Stimulated activated CD4-positive, alpha-beta T cell treated with anti-CD3 and anti-CD28 coated beads, Interleukin-15, amount 100 ng/mL, for 24 hours (primary cell): ENCODE data around the gene RUNX1.
A peak's percentile ranks its signal among the peaks of the same experiment; 100 is the strongest.

Experiments used
- DNase-seq: peaks from one replicate; pipeline ENCODE4 v3.0.0-alpha.2; 2020

Gene RUNX1

DNA sequence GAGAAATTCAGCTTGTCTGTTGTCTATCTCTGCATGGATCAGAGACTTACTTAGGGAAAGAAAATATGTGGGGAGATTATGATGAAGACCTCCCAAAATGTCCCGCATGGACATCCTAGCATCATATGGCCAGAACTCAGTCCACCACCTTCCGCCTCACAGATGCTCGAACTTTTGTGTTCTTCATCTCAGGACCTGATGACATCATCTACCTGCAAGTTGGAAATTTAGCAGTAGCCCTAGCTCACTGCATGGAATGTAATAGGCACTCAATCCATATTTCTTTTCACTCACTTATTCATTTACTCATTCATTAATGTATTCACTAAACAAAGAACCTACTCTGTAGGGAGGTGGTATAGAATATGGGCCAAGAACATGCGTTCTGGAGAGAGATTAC lies 283.5 kb downstream of the RUNX1 start:
- no peak for DNase-seq

DNA sequence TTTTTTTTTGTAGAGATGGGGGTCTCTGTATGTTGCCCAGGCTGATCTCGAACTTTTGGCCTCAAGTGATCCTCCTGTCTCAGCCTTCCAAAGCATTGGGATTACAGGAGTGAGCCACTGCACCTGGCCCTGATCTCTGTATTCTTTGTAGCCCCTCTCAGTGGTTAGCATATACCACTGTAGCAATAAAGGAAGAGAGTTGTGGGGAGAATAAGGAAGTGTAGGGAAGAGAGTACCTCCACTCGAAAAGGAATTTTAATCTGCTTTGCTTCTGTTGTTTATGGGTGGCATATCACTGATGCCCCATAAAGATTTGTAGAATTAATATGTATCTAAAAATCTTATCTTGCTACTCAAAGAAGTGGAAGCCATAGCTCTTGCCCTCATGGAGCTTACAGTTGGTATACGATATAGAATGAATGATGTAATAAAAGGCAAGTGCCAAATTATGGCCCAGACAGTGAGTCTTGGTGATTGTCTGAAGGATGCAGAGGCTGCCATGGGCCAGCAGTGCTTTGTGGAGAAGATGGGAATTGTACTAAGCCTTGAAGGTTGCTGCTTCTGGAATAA lies 284.3 kb downstream of the RUNX1 start:
- DNase-seq, result no peak

DNA sequence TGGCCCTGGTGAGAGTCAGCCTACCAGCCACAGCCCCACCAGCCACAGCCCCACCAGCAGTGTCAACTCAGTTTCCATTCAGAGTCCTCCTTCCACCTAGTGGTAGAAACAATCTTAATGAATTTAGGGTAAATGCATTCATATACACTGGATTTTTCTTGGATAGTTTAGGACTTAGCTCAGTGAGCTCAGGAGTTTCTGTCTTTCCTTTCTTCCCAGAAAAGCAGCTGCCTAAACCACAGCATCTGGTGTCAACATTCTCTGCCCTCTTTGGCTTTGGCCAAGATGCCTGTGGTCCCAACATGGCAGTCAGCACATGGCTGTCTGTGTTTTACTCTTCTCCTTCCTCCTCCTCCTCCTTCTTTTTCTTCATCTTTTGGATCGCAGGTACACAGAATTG lies 286.3 kb downstream of the RUNX1 start:
- no peak for DNase-seq

DNA sequence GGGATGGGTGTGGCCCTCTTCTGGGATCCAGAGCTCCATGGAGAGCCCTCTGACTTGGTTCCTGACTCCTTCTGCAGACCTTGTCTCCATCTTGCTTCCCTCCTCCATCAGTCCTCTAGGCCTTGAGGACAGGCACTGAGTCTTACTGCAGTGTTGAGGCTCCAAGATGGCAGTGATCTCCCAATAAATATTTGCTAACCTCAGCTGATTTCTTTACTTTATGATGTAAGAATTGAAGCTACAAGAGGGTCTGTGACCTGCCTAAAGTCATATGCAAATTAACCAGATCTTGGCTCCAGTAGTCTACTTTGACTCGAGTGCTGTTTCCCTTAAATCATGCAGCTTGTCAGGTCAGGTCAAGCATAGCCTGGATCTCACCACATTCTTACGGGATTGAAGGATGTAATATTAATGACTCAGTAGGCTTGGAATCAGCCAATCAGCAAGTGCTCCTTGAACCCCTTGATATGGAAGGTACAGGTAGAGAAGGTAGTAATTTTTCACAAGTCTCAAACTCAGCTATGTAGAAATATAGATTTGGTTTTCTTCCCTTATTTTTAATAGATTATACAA lies 287.3 kb downstream of the RUNX1 start:
- no peak for DNase-seq

DNA sequence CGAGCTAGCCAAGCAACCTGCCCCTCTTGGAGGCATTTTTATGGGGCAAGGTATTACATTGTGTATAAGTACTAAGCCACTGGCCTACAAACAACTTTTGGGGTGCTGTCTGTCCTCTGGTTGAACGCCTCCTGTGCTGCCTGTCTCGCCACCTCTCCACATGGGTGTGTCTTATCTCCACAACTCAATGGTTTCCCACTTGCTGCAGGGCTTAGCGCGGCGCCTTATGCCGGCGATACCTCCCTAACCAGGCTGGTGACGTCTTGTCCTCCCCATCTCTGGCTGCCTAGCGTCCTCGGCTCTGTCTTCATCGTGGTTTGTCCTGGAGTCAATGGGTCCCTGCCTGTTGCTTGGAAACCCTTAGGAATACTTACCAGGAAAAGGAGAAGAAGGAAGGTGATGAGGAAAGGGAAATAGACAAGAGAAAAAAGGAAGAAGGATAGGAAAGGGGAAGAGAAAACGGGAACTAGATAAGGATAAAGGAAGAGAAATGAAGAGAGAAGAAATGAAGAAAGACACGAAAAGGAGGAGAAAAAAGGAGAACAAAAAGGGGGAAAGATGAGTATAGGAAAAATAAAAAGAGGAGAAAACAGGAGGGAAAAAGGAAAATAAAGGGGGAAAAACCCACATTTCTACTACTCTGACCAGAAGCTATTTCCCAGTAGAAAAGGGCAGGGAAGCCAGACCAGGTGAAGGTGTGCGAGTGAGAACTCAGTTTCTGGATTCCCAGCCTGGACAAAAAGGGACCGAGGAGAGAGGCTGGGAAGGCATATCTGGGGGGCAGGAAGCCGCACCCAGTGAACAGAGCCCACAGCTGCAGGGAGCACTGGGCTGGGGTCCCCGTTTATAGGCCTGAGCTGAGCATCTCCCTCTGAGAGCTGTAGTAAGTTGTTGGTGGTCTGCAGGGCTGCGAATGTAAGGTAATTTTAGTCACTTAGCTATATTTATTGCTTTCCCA lies 294.1 kb downstream of the RUNX1 start:
- no peak for DNase-seq

DNA sequence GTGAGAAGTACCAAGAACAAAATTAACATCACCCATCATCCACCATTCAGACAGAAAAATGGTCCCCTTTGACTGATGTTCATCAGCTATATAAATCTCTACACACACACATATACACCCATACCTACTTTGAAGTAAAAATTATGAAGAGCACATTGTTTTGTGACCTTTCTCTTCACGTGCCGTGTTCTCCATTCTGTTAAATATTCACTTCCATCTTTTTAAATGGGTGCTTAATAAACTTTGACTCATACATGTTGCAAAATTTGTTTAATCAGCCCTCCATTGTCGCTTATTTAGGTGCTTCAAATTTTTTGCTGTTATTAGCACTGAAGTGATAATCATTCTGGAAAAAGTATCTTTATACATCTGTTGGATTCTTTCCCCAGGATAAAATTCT lies 300.2 kb downstream of the RUNX1 start:
- DNase-seq, result no peak

DNA sequence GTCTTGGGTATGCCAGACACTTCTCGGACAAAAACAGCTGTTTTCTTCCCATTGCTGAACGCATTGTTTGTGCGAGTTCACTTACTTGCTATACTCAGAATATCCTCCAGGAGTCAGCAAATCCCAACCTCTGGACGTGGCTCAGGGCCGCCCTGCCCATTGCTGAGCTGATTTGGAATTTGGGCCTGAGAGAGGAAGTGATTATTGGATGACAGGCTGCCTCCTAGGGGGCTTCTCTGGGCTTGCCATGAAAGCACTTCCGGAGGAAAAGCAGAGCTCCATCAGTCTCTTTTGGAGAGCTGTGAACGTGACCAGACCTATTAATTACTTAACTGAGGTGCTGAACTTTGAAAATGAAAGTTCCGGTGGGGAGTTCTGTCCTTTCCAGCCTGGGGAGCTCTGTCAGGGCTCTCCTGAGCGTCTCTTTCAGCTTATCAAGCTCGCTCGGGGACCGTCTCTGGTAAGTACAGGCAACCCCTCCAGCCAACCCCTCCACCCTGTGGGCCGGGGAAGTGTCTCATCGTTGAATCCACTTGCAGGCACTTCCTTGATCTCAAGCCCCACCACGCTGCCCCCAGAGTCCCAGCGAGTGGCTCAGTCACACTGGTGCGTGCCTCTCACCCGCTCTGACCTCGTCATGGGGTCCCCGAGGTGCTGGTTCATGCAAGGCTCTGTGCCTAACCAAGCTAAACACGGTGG lies 303.4 kb downstream of the RUNX1 start:
- DNase-seq, result peak; percentile 67

DNA sequence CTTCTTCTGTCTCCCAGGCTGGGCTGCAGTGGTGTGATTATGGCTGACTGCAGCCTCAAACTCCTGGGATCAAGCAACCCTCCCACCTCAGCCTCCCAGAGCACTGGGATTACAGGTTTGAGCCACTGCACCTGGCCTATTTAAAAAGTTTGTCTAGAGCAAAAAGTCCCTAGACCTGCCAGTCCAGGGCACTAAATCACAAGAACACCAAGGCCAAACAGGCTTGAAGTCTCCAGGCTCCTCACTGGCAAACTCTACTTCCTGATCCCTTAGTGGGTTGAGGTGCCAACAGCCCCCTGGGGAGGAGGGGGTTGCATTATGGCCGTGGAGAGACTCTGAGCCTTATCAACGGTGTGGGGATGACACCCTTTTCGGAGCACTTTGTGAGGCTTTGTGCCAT lies 304.3 kb downstream of the RUNX1 start:
- no peak for DNase-seq

DNA sequence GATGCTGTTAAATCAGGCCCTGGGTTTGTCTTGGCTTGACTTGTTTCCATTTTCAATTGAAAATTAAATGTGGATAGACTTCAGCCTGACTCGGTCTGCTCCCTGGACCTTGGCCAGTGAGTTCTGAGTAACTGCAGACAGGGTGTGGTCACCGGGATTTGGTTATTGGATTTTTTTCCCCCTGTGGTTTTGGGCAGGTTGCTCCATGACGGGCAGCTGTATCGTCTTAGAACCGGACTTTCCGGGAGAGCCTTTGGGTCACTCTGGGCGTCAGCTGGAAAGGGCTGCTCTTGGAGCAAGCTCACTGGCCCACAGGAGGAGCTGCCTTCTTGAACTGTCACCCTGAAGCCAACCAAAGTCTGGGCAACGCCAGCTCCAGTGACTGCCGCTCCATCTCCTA lies 305.3 kb downstream of the RUNX1 start:
- no peak for DNase-seq

DNA sequence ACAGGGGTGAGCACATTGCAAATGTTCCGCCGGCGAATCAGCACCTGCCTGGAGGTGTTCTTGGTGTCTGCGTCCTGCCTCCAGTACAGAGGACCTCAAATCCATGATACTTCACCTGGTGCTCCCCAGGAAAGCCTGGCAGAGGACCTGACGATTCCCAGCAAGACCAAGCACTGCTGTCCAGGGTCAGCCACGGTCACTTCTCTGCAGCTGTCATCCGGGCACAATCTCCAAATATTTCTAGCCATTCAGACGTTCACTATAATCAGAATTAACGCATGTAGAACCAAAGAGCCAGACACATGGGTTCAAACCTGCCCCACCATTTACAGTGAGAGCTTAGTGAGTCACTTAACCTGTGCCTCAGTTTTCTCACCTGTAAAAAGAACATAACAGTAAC lies 305.8 kb downstream of the RUNX1 start:
- DNase-seq, result no peak

DNA sequence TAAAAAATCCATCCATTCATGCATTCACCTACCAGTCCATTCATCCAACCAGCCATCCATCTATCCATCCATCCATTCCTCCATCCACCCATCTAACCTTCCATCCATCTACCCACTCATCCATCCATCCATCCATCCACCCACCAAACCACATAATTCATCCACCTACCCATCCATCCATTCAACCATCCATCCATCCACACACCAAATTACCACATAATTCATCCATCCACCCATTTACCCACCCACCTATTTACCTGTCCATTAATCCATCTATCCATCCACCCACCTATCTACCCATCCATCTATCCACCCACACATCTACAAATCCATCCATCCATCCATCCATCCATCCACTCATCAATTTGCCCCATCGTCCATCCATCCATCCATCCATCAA lies 308.9 kb downstream of the RUNX1 start:
- DNase-seq, result no peak
